NCI-H2196 (cell line): ENCODE results near the gene FOSL1.

ENCODE experiments used
- DNase-seq: peaks from one replicate; lab custom pipeline; 2025; ENCODE audit not compliant: unreplicated experiment; lab: John Stamatoyannopoulos, UW

The FOSL1 gene

GRCh38 chr11:65919573-65920371 lies 19.6 kb upstream of the FOSL1 start:
- peak; percentile 22 for DNase-seq

DNA sequence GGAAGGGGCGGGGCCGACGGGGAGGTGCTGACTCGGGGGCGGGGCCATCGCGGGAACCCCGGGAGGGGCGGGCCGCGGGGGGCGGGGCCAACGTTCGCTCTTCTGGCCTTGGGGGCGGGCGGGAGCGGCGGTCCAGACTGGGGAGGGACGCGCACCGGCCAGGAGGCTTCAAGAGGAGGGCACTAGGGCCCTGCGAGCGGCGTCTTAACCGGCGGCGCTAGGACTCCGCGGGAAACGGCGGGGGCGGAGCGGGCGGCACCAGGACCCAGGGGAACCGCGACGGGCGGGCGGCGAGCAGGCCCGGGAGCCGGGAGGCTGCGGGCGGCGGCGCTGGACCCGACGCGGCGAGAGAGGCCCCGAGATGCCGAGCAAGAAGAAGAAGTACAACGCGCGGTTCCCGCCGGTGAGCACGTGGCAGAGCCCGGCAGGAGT lies 19.0 kb upstream of the FOSL1 start, which contains the start of gene DRAP1:
Gene DRAP1 (plus strand): TSS at position 286 of the 432 bp plus-strand sequence. CDS start 76 bp downstream, at position 362.
- peak; percentile 98 for DNase-seq

DNA sequence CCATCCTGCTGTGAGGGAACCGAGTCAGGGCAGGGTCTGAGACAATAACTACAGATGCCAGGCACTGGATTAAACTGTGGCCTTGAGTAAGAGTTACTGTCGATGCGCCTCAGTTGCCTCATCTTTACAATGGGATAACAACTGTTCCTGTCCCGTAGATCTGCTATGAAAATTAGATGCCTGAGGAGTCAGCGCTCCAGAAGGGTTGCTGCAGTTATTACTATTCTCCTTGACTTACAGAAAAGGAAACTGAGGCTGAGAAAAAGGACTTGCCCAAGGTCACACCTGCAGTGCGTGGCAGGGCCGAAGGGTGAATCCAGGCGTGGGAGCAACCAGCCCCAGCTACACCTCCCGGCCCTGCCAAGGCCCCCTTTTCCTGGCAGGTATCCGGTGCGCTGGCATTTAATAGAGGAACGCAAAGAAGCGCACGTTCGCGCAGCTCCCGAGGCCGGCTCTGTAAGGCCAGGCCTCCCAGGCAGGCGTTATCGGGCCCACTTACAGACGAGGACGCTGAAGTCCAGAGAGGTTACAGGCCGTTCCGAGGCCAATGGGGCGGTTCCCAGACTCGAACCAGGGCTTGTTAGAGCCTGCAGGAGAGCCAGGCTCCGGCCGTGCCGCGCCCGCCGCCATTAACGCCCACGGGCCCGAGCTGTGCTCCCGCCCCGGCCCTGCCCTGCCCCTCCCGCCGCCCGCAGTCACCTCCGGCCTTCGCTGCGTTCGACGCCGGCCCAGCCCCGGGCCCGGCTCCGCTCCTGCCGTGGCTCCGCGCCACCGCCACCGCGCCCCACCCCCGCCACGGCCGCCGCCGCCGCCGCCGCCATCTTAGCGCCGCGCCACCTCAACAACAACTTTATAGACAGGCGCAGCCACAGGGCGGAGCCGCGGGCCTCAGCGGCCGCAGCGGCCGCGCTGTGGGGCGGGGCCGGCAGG lies 18.3 kb upstream of the FOSL1 start, which contains the start of gene C11orf68:
Gene C11orf68 (minus strand): TSS at position 852 of the 930 bp plus-strand sequence. CDS start 31 bp downstream, at position 821.
- peak; percentile 48 for DNase-seq

- no peak for DNase-seq
These were observed 17.4 kb upstream of the FOSL1 start for GRCh38 chr11:65917434-65918210.

DNA sequence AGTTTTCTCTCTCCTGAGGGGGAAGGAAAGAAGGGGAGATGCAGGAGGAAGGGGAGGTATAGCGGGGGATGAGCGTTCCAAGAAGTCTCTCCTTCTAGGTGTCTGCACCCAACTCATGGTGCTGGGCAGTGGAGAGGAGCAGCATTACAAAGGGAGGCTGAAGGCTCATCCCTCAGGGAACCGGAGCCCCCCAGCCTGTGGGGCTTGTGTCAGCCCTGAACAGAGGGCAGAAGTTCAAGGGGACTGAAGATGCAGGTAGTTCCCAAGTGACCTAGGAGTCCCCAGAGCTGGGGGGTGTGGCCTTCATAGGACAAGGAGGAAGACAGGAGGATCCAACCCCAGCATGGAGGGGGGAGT lies 16.9 kb upstream of the FOSL1 start:
- DNase-seq = no peak

GRCh38 chr11:65916391-65916790 lies 16.2 kb upstream of the FOSL1 start:
- no peak for DNase-seq

DNA sequence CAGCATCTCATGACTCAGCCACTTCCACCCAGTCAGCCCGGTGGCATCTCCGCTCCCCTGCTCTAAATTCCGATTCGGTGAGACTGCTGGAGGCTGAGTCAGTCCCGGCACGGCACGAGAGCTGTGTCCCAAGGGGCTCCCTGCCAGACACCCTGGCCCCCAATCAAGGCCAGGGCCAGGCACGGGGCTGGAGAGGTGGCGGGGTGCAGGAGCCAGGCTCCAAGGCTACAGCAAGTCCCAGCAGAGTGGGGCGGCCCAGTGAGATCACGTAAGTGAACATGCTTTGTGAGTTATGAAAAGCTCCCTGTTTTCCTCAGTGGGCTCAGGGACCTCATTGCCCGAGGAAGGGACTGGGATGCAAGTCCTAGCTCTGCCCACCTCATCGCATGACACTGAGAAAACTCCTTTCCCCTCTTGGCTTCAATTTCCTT lies 15.6 kb upstream of the FOSL1 start:
- DNase-seq = no peak

- no peak for DNase-seq
These were observed 15.1 kb upstream of the FOSL1 start for GRCh38 chr11:65915101-65915820.

DNA sequence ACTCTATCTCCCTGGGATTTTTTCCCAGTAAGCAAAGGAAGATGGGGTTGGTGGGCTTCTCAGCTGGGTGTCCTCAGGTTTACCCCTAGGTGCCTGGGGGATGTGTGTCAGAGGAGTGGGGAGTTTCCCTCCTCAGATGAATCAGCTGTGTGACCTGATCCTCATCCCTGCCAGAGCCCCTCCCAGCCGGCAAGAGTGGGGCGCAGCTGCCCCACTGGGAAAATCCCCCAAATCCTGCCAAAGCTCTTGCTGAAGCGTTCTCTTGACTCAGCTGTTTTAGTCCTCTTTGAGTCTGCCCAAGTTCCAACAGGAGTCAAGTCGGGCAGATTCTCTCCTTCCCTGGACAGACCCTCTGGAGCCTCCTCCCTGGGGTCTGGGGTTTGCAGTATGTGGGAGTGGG lies 12.7 kb upstream of the FOSL1 start:
- no peak for DNase-seq

DNA sequence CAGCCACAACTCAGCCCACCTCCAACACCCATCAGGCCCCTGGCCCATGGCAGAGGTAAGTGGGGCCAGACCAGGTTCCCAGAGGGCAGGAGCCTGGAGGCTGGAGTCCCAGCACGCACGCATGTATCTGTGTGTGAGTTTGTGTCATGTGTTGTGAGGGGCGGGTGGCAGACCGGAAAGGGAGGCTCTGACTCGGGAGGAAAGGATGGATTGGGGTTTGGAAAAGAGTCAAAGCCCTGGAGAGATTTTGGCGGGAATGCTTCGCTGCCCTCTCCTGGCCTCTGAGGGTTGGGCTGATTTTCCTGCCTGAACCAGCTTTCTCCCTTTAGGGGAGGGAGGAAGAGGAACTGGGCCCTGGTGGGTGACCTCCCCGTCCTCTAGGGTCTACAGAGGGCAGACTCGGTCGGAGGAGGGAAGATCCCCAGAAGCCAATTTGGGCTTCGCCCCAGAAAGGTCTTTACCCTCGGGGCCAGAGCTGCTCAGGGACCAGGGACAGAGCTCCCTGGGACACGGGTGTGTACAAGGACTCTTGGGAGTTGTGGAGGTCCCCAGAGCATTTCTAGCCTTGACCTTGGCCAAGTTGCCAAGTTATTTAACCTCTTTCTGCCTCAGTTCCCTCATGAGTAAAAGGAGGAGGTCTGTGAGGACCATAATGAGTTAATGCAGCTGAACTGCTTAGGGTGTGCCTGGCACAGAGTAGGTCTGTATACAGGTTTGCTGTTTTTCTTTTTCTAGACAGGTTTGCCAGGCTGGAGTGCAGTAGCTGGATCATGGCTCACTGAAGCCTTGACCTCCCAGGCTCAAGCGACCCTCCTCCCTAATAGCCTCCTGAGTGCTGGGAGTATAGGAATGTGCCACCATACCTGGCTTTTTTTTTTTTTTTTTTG lies 11.7 kb upstream of the FOSL1 start:
- peak; percentile 76 for DNase-seq

- no peak for DNase-seq
These were observed 7.7 kb upstream of the FOSL1 start for GRCh38 chr11:65907878-65908277.

- no peak for DNase-seq
These were observed 6.4 kb upstream of the FOSL1 start for GRCh38 chr11:65906602-65907001.

DNA sequence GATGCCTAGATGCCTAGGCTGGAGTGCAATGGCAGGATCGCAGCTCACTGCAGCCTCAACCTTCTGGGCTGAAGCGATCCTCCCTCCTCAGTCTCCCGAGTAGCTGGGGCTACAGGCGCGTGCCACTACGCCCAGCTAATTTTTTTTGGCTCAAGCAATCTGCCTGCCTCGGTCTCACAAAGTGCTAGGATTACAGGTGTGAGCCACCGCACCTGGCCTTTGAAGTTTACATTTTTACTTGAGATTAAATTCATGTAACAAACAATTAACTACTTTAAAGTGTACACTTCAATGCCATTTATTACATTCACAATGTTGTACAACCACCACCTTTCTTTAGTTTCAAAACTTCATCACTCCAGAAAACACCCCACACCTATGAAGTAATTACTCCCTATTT lies 3.5 kb upstream of the FOSL1 start:
- DNase-seq = no peak

DNA sequence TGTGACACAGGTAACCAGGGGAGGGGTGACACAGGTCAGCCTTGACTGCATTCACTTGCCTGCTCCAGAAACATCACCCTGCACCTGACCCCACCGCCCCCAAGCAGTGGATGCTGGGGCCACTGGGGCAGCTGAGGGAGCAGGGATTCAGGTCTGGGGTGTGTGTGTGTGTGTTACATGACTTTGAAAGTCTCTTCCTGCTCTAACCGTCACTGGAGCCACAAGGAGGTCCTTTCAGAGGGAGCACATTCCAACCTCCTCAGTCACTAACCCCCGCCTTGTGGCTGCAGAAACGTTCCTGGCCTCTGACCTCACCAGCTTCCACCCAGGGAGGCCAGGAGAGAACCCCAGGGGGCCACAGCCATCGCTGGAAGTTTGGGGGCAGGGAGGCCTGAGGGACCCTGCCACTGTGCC lies 2.9 kb upstream of the FOSL1 start:
- DNase-seq = no peak

GRCh38 chr11:65900899-65901180 lies 652 bp upstream of the FOSL1 start:
- no peak for DNase-seq

GRCh38 chr11:65899356-65900124 lies 648 bp downstream of the FOSL1 start:
- no peak for DNase-seq

DNA sequence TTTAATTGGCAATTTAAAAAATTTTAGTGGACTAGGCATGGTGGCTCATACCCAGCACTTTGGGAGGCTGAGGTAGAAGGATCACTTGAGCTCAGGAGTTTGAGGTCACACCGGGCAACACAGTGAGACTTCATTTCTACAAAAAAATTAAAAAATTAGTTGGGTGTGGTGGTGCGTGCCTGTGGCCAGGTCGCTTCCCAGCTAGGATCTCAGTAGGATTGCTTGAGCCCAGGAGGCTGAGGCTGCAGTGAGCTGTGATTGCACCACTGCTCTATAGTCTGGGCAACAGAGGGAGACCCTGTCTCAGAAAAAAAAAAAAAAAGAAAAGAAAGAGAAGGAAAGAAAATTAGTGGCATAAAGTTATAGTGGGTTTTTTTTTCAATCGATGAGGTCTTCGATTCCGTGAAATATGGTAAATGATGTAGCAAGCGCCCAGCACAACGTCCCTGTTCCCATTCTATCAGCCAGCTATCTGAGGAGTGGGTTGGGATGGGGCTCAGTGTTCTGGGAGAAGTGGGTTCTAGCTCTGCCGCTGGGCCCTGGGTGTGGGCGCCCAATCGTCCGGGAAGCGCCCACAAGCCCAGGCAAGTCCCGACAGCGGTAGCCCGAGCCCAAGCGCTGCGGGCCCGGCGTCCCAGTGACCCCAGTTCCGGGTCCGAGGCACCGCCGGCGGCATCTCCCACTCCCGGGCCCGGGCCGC lies 1.4 kb downstream of the FOSL1 start:
- DNase-seq = no peak

DNA sequence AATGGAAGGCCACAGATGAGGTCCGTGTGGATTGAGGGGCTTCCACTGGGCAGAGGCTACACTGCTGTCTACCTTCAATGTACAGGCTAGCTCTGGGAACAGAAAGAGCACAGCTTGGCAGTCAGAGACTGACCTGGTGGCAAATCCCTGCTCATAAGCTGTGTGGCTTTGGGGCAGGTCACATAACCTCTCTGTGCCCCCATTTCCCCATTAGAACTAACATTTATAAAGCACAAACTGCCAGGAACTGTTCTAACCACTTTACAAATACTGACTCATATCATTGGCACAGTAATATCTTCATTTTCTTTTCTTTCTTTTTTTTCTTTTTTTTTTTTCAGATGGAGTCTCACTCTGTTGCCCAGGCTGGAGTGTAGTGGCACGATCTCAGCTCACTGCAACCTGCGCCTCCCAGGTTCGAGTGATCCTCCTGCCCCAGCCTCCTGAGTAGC lies 3.1 kb downstream of the FOSL1 start:
- DNase-seq = no peak
